ENCODE measurements around the gene KRT75. TPM values are rescaled to one million over a fixed set of nuclear protein-coding genes. Genes with fewer than 3 reads are reported as not detected.

The KRT75 gene
- total RNA-seq, 1 experiment from 2014 or later: not detected

GRCh38 chr12:52387859-52388258 is 46.3 kb downstream of the KRT75 start (continued):
- TF ChIP-seq CDX4 (CRISPR knock-in tag; IDR thresholded peaks at IDR 0.05; ENCODE audit: borderline replicate concordance) (no peak), IRF2 (CRISPR knock-in tag; IDR thresholded peaks at IDR 0.05; ENCODE audit: borderline replicate concordance, low read depth) (no peak), HMGXB4 (CRISPR knock-in tag; IDR thresholded peaks at IDR 0.05) (no peak), USF1 (CRISPR knock-in tag; IDR thresholded peaks at IDR 0.05) (no peak), ARID4B (CRISPR knock-in tag; IDR thresholded peaks at IDR 0.05; ENCODE audit: borderline replicate concordance) (no peak), ZNF396 (CRISPR knock-in tag; IDR thresholded peaks at IDR 0.05; ENCODE audit: borderline replicate concordance) (no peak), CBFB (CRISPR knock-in tag; IDR thresholded peaks at IDR 0.05; ENCODE audit: low read depth) (no peak)

- Mint-ChIP-seq H3K4me1 (peaks cover 4% of the 10 kb centered on the region; the same call in 1 of the 2 replicates), H3K36me3 (no peaks in the 10 kb centered on the region), H3K9me3 (no peaks in the 10 kb centered on the region), H3K27me3 (ENCODE audit: low read depth) (no peaks in the 10 kb centered on the region), H3K4me3 (no peak within 1 kb of the TSS), H3K27ac (no peak within 1 kb of the TSS)
- no peak for TF ChIP-seq ZNF281 (CRISPR knock-in tag; IDR thresholded peaks at IDR 0.05)
- no peak for TF ChIP-seq ZNF263 (CRISPR knock-in tag; IDR thresholded peaks at IDR 0.05; ENCODE audit: low read depth)
- TF ChIP-seq ZNF138 (CRISPR knock-in tag; conservative IDR thresholded peaks at IDR 0.05): no peak
- no peak for DNase-seq (ENCODE audit: low spot score)
- CTCF ChIA-PET: interaction anchor here (4.1 kb wide), 1 partner anchor 11 kb away, joined by 24 read pairs; no protein-coding TSS in a partner anchor
- POLR2A ChIA-PET: no interaction called here
- no peak for ATAC-seq
Measured at GRCh38 chr12:52385226-52385702, 48.9 kb downstream of the KRT75 start, which contains the start of gene KRT84. Gene KRT84, minus strand, starts transcription at chr12:52385652. Its CDS starts 67 bp downstream, at chr12:52385585.

GRCh38 chr12:52383331-52383730 is 50.8 kb downstream of the KRT75 start:
- H3K27me3 Mint-ChIP-seq (ENCODE audit: low read depth): no peaks in the 10 kb centered on the region; the same call in 1 of the 2 replicates
- TF ChIP-seq ESRRA (CRISPR knock-in tag; IDR thresholded peaks at IDR 0.05; ENCODE audit: borderline replicate concordance) (no peak), GRHL2 (CRISPR knock-in tag; IDR thresholded peaks at IDR 0.05; ENCODE audit: insufficient replicate concordance, severe bottlenecking) (no peak), CDX4 (CRISPR knock-in tag; IDR thresholded peaks at IDR 0.05; ENCODE audit: borderline replicate concordance) (no peak), SMAD4 (CRISPR knock-in tag; IDR thresholded peaks at IDR 0.05) (no peak), TEAD4 (CRISPR knock-in tag; IDR thresholded peaks at IDR 0.05) (no peak), SOX15 (CRISPR knock-in tag; IDR thresholded peaks at IDR 0.05) (no peak), NR1H2 (CRISPR knock-in tag; IDR thresholded peaks at IDR 0.05) (no peak), ATF1 (CRISPR knock-in tag; IDR thresholded peaks at IDR 0.05) (no peak), PRRX2 (CRISPR knock-in tag; IDR thresholded peaks at IDR 0.05) (no peak)
- no peak overlapping the region for H3K27ac Mint-ChIP-seq
- CTCF ChIA-PET: interaction anchor here (1.0 to 4.1 kb wide), 5 partner anchors 11 to 496 kb away, joined by 3 to 24 read pairs (median 5); no protein-coding TSS in a partner anchor
- ATAC-seq (no peak), DNase-seq (ENCODE audit: low spot score) (no peak)
- H3K36me3 Mint-ChIP-seq: no peaks in the 10 kb centered on the region
- POLR2A ChIA-PET: interaction anchor here (0.7 kb wide), 1 partner anchor 496 kb away, joined by 3 read pairs; no protein-coding TSS in a partner anchor
- H3K9me3 Mint-ChIP-seq: no peaks in the 10 kb centered on the region
- no peak overlapping the region for H3K4me3 Mint-ChIP-seq
- no peaks in the 10 kb centered on the region for H3K4me1 Mint-ChIP-seq
